CD14-positive monocyte (primary cell): Measurements from ENCODE around the gene TTLL7. TPM values are rescaled to one million over a fixed set of nuclear protein-coding genes. Genes with fewer than 3 reads are reported as not detected.
A peak's percentile ranks its signal among the peaks of the same experiment; 100 is the strongest.

Experiments used
- DNase-seq, 3 donors: peaks; one replicate each; pipeline ENCODE4 v3.0.0-alpha.2; 2011 to 2022
- H2AFZ ChIP-seq: 2 replicates; pipeline ENCODE4 v1.6.0; 2012; ENCODE audit warnings: mild to moderate bottlenecking, low read depth, low read length, inconsistent platforms; ENCODE audit not compliant: insufficient read depth, poor library complexity, severe bottlenecking
- H3K27ac ChIP-seq, 2 donors: 1 replicate in 1 of 2; 2 replicates in 1 of 2; pipeline ENCODE4 v1.5.1; 2012 to 2013; ENCODE audit warnings: low read length in 2 of 2, control low read depth in 1 of 2, inconsistent platforms in 1 of 2, low read depth in 1 of 2, mild to moderate bottlenecking in 1 of 2
- H3K27me3 ChIP-seq, 2 donors: one replicate each; pipeline versions ENCODE4 v1.6.0 to v1.6.1; 2011 to 2013; ENCODE audit warnings: low read length in 2 of 2; ENCODE audit not compliant: control insufficient read depth in 2 of 2, insufficient read depth in 2 of 2
- H3K36me3 ChIP-seq, 2 donors: replicated peaks in 1 of 2; 1 replicate in 1 of 2; 2 replicates in 1 of 2; pipeline versions ENCODE4 v1.5.1 to v1.6.1; 2012 to 2013; ENCODE audit warnings: low read length in 2 of 2, control low read depth in 1 of 2, inconsistent platforms in 1 of 2, mild to moderate bottlenecking in 1 of 2; ENCODE audit not compliant: insufficient read depth in 2 of 2, control insufficient read depth in 1 of 2
- H3K4me1 ChIP-seq, 2 donors: 1 replicate in 1 of 2; 2 replicates in 1 of 2; pipeline versions ENCODE4 v1.5.1 to v1.6.1; 2012 to 2013; ENCODE audit warnings: low read length in 2 of 2, control low read depth in 1 of 2, inconsistent platforms in 1 of 2, mild to moderate bottlenecking in 1 of 2, moderate library complexity in 1 of 2; ENCODE audit not compliant: insufficient read depth in 2 of 2, control insufficient read depth in 1 of 2
- H3K4me2 ChIP-seq: replicated peaks from 2 replicates; pipeline ENCODE3; 2012; ENCODE audit warnings: low read length, moderate library complexity, mild to moderate bottlenecking; ENCODE audit not compliant: poor library complexity, severe bottlenecking; ENCODE audit errors: extremely low read depth
- H3K4me3 ChIP-seq, 3 experiments: fragments of 200-600 bp in 1 of 3; sonication (generic) in 1 of 3; replicated peaks in 1 of 3; 1 replicate in 2 of 3; 2 replicates in 1 of 3; pipeline ENCODE4 v1.5.1; 2011 to 2013; ENCODE audit warnings: low read length in 3 of 3, mild to moderate bottlenecking in 3 of 3, control low read depth in 2 of 3, low read depth in 2 of 3, inconsistent platforms in 1 of 3, moderate library complexity in 1 of 3
- H3K79me2 ChIP-seq: 2 replicates; pipeline ENCODE4 v1.6.0; 2012; ENCODE audit warnings: mild to moderate bottlenecking, control low read depth, inconsistent platforms, low read length, moderate library complexity; ENCODE audit not compliant: insufficient read depth
- H3K9ac ChIP-seq: 2 replicates; pipeline ENCODE4 v1.6.0; 2017; ENCODE audit warnings: low read length, mild to moderate bottlenecking; ENCODE audit not compliant: insufficient read depth, poor library complexity, severe bottlenecking
- H3K9me3 ChIP-seq, 2 donors: replicated peaks in 1 of 2; 1 replicate in 1 of 2; 2 replicates in 1 of 2; pipeline versions ENCODE4 v1.5.1 to v1.6.1; 2012 to 2013; ENCODE audit warnings: low read length in 2 of 2, control low read depth in 1 of 2; ENCODE audit not compliant: control insufficient read depth in 1 of 2, insufficient read depth in 1 of 2
- H4K20me1 ChIP-seq: 2 replicates; pipeline ENCODE4 v1.6.0; 2012; ENCODE audit warnings: mild to moderate bottlenecking, low read length, control low read depth, moderate library complexity; ENCODE audit not compliant: insufficient read depth
- H3K27ac Mint-ChIP-seq, 7 donors: one replicate each; pipeline ENCODE4 v1.8.0; 2020; ENCODE audit warnings: mild to moderate bottlenecking in 7 of 7, mixed read lengths in 7 of 7, moderate library complexity in 6 of 7, inconsistent platforms in 2 of 7
- H3K27me3 Mint-ChIP-seq, 3 donors: one replicate each; pipeline ENCODE4 v1.8.0; 2021 to 2022; ENCODE audit warnings: low read depth in 3 of 3, mild to moderate bottlenecking in 3 of 3, mixed read lengths in 3 of 3, moderate library complexity in 3 of 3, inconsistent platforms in 1 of 3
- H3K36me3 Mint-ChIP-seq, 2 donors: one replicate each; pipeline ENCODE4 v1.8.0; 2020; ENCODE audit warnings: mixed read lengths in 2 of 2, inconsistent platforms in 1 of 2, mild to moderate bottlenecking in 1 of 2
- H3K4me1 Mint-ChIP-seq: one replicate; pipeline ENCODE4 v1.8.0; 2020; ENCODE audit warnings: mild to moderate bottlenecking, mixed read lengths
- H3K4me3 Mint-ChIP-seq, 2 donors: one replicate each; pipeline ENCODE4 v1.8.0; 2020; ENCODE audit warnings: mild to moderate bottlenecking in 2 of 2, mixed read lengths in 2 of 2, moderate library complexity in 1 of 2
- H3K9me3 Mint-ChIP-seq, 7 donors: one replicate each; pipeline ENCODE4 v1.8.0; 2020 to 2022; ENCODE audit warnings: mixed read lengths in 7 of 7, mild to moderate bottlenecking in 6 of 7, moderate library complexity in 6 of 7, inconsistent platforms in 2 of 7
- WGBS: methylation state at CpG from one replicate; pipeline ENCODE4 v1.1.5; 2013; ENCODE audit warnings: missing lambda C conversion rate; ENCODE audit not compliant: insufficient coverage; 5-methylcytosine and 5-hydroxymethylcytosine counted together
- intact Hi-C, 2 donors: fragments of 100-400 bp; cut with micrococcal nuclease; formaldehyde crosslinking; loops; one replicate each; pipeline versions ENCODE4 v1.15.0 to v1.15.1; 2023
- polyA plus RNA-seq, 3 donors: library from polyadenylated mRNA; depleted of rRNA in 1 of 3; unstranded in 2 of 3; stranded (reverse) in 1 of 3; fragments of 300-500 nt in 2 of 3; fragments of >200 nt in 1 of 3; fragmentation: Illumina TruSeq in 2 of 3; gene quantifications; 1 replicate in 2 of 3; 2 replicates in 1 of 3; pipeline ENCODE4 v1.2.3, GENCODE V29; 2012 to 2021
- TF ChIP-seq, protein P1 (sequence below): fragments of 200-600 bp; IDR thresholded peaks from one replicate; pipeline ENCODE4 v1.8.0; 2022; ENCODE audit warnings: antibody characterized with exemption, mild to moderate bottlenecking

The TTLL7 gene
- polyA plus RNA-seq, 3 donors, result 0.12 to 0.69 TPM; not detected in 1

DNA sequence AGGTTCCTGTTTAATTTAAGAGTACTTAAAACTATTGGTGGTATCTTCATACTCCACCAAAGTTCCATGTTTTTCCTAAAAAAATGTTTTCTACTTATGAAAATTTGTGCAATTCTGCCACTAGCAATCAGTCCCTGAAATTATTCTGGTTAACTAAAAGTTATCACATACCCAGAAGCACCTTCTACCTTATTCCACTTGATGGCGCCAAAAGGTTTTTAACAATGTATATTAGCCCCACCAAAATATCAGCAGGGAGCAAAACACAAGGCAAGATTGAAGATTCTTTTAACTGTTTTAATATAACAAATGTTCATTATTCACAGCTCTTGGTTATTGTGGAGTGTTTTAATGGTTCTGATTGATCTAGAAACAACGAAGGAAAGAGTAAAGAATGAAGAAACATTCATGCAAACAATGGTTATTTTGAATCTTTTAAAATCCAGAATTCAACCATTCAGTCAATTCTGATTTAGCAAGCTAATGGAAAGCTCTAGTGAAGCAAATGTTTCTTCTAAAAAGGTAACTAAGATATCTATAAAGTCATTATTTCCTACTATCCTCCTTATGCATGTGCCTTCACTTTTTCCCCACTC, 67.2 kb downstream of the TTLL7 start:
- intact Hi-C loops, result no loop called here
- peaks cover 0 to under 1% (median 0%) of the 10 kb centered on the region in 7 donors for H3K9me3 Mint-ChIP-seq
- Histone ChIP-seq H4K20me1 (no peaks in the 10 kb centered on the region), H3K27me3 (no peaks in the 10 kb centered on the region), H3K4me3 (no peak overlapping the region), H2AFZ (no peak overlapping the region), H3K79me2 (no peaks in the 10 kb centered on the region), H3K36me3 (no peaks in the 10 kb centered on the region), H3K27ac (no peak overlapping the region), H3K9ac (no peak overlapping the region), H3K4me2 (no peak overlapping the region), H3K4me1 (no peaks in the 10 kb centered on the region), H3K9me3 (no peaks in the 10 kb centered on the region)
- WGBS, result no CpG with 5 or more reads among the region's 2 CpGs
- H3K4me1 Mint-ChIP-seq, result no peaks in the 10 kb centered on the region
- TF ChIP-seq, protein P1, sequence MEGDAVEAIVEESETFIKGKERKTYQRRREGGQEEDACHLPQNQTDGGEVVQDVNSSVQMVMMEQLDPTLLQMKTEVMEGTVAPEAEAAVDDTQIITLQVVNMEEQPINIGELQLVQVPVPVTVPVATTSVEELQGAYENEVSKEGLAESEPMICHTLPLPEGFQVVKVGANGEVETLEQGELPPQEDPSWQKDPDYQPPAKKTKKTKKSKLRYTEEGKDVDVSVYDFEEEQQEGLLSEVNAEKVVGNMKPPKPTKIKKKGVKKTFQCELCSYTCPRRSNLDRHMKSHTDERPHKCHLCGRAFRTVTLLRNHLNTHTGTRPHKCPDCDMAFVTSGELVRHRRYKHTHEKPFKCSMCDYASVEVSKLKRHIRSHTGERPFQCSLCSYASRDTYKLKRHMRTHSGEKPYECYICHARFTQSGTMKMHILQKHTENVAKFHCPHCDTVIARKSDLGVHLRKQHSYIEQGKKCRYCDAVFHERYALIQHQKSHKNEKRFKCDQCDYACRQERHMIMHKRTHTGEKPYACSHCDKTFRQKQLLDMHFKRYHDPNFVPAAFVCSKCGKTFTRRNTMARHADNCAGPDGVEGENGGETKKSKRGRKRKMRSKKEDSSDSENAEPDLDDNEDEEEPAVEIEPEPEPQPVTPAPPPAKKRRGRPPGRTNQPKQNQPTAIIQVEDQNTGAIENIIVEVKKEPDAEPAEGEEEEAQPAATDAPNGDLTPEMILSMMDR, result peak; percentile 68
- DNase-seq, result peak in 2 of 3 donors; percentile 13 to 19
- H3K27ac Mint-ChIP-seq, result no peak overlapping the region
- no peak overlapping the region for H3K4me3 Mint-ChIP-seq
- peaks cover 0 to 2% (median 0%) of the 10 kb centered on the region in 3 donors for H3K27me3 Mint-ChIP-seq
- H3K36me3 Mint-ChIP-seq, result no peaks in the 10 kb centered on the region

DNA sequence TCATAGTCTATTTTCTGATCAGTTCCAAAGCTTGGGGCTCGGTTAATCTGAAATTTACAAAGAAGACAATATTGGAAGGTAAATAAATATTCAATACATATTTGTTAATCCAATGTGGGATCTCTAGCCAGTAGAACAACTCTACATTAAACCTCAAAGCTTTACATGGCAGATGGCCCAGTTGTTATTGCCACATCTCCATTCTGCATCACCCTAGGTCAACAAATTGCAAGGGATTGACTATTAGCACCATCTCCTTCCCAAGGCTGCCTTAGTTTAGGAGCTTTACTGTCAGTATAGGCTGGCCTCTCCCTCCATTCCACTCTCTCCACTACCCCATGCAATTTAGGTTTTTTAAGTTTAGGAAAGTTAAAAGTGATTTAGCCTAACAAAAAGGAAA, 69.7 kb downstream of the TTLL7 start:
- H3K4me1 ChIP-seq, result no peaks in the 10 kb centered on the region
- H3K27ac Mint-ChIP-seq, result no peak overlapping the region
- H3K4me2 ChIP-seq, result no peak overlapping the region
- no peak overlapping the region for H3K27ac ChIP-seq
- H3K9ac ChIP-seq, result no peak overlapping the region
- H3K4me1 Mint-ChIP-seq, result no peaks in the 10 kb centered on the region
- H3K9me3 ChIP-seq, result no peaks in the 10 kb centered on the region
- DNase-seq, result no peak
- TF ChIP-seq, protein P1, result no peak
- no peak overlapping the region for H3K4me3 ChIP-seq
- H3K9me3 Mint-ChIP-seq, result no peaks in the 10 kb centered on the region
- no peaks in the 10 kb centered on the region for H3K36me3 ChIP-seq
- H3K79me2 ChIP-seq, result no peaks in the 10 kb centered on the region
- no peaks in the 10 kb centered on the region for H3K36me3 Mint-ChIP-seq
- H2AFZ ChIP-seq, result no peak overlapping the region
- H3K4me3 Mint-ChIP-seq, result no peak overlapping the region
- H4K20me1 ChIP-seq, result no peaks in the 10 kb centered on the region
- H3K27me3 ChIP-seq, result no peaks in the 10 kb centered on the region
- intact Hi-C loops, result no loop called here
- no CpG with 5 or more reads among the region's 1 CpG for WGBS
- H3K27me3 Mint-ChIP-seq, result peaks cover 0 to 2% (median 0%) of the 10 kb centered on the region in 3 donors
